ENCODE measurements around the gene TRIM8. TPM values are rescaled to one million over a fixed set of nuclear protein-coding genes. Genes with fewer than 3 reads are reported as not detected.
A peak's percentile ranks its signal among the peaks of the same experiment; 100 is the strongest.

The TRIM8 gene
- total RNA-seq, 2 donors from 2014 or later = 121 to 156 TPM

GRCh38 chr10:102677331-102678067 lies 33.2 kb downstream of the TRIM8 start:
- DNase-seq (no peak), ATAC-seq (no peak)
- Histone ChIP-seq H3K27me3 (no peaks in the 10 kb centered on the region), H3K4me1 (peaks cover 35% of the 10 kb centered on the region), H3K36me3 (replicated peaks in 1 of 2; ENCODE audit: insufficient read depth in 1 of 2, low read depth in 2 of 2) (no peaks in the 10 kb centered on the region), H3K9me3 (no peaks in the 10 kb centered on the region), H3K4me3 (no peak overlapping the region), H3K27ac (peak overlapping the region in 2 of 4 donors; percentile 28 to 61)
- no peak for TF ChIP-seq CTCF (IDR thresholded peaks at IDR 0.05)
- no peak for TF ChIP-seq POLR2A (IDR thresholded peaks at IDR 0.05)
- intact Hi-C loops (cut with DNase I) = no loop called here
- WGBS, 2 donors = 57 to 71% methylated on average over 9 of the region's 9 CpGs

GRCh38 chr10:102678068-102678400 lies 33.8 kb downstream of the TRIM8 start:
- WGBS, 2 donors = 36 to 39% methylated on average over 9 of the region's 9 CpGs
- no peak for DNase-seq
- no peak for ATAC-seq
- Histone ChIP-seq H3K36me3 (replicated peaks in 1 of 2; ENCODE audit: insufficient read depth in 1 of 2, low read depth in 2 of 2) (no peaks in the 10 kb centered on the region), H3K4me1 (peaks cover 35% of the 10 kb centered on the region), H3K27me3 (no peaks in the 10 kb centered on the region), H3K27ac (peak overlapping the region in 1 of 4 donors; percentile 61), H3K4me3 (no peak overlapping the region), H3K9me3 (no peaks in the 10 kb centered on the region)
- intact Hi-C loops (cut with DNase I) = no loop called here
- TF ChIP-seq CTCF (IDR thresholded peaks at IDR 0.05) (no peak), POLR2A (IDR thresholded peaks at IDR 0.05) (no peak)

- peak; percentile 84 for ATAC-seq
- no peak for TF ChIP-seq POLR2A (IDR thresholded peaks at IDR 0.05)
- peak; percentile 54 to 78 (median 68) for TF ChIP-seq CTCF (IDR thresholded peaks at IDR 0.05)
- Histone ChIP-seq H3K4me3 (no peak overlapping the region), H3K27me3 (no peaks in the 10 kb centered on the region), H3K27ac (peak overlapping the region in 3 of 4 donors; percentile 19 to 65 (median 50)), H3K4me1 (peaks cover 35% of the 10 kb centered on the region), H3K36me3 (replicated peaks in 1 of 2; ENCODE audit: insufficient read depth in 1 of 2, low read depth in 2 of 2) (no peaks in the 10 kb centered on the region), H3K9me3 (no peaks in the 10 kb centered on the region)
- intact Hi-C loops (cut with DNase I) = no loop called here
- DNase-seq = peak; percentile 78 to 86 (median 81)
- 0 to 6% methylated on average over 1 to 5 of the region's 9 CpGs for WGBS, 2 donors
These were observed 34.6 kb downstream of the TRIM8 start for GRCh38 chr10:102678842-102679289.

- ATAC-seq = no peak
- DNase-seq = no peak
These were observed 35.3 kb downstream of the TRIM8 start for GRCh38 chr10:102679596-102679995.

More at GRCh38 chr10:102679596-102679995, 35.3 kb downstream of the TRIM8 start:
- 97% methylated on average over 4 of the region's 4 CpGs for WGBS, 2 donors
- H3K4me1 ChIP-seq = peaks cover 35% of the 10 kb centered on the region
- H3K27ac ChIP-seq = no peak overlapping the region
- H3K4me3 ChIP-seq = no peak overlapping the region
- intact Hi-C loops (cut with DNase I) = no loop called here
- no peaks in the 10 kb centered on the region for H3K36me3 ChIP-seq (replicated peaks in 1 of 2; ENCODE audit: insufficient read depth in 1 of 2, low read depth in 2 of 2)
- no peaks in the 10 kb centered on the region for H3K27me3 ChIP-seq
- TF ChIP-seq CTCF (IDR thresholded peaks at IDR 0.05) (no peak), POLR2A (IDR thresholded peaks at IDR 0.05) (no peak)
- H3K9me3 ChIP-seq = no peaks in the 10 kb centered on the region
